Measurements from ENCODE around the gene S100A2.
"Not testable (repeated sequence)": the region's sequence is repeated elsewhere in the genome, so short reads cannot be mapped to it uniquely, and the experiment has no call there.

S100A2 gene

DNA sequence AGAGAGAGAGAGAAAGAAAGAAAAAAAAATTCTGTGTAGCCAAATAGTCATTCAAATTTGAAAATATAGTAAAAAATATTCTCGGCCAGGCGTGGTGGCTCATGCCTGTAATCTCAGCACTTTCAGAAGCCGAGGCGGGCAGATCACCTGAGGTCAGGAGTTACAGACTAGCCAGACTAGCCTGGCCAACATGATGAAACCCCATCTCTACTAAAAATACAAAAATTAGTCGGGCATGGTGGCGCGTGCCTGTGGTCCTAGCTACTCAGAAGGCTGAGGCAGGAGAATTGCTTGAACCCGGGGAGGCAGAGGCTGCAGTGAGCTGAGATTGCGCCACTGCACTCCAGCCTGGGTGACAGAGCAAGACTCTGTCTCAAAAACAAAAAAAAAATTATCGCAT, 22.4 kb upstream of the S100A2 start:
- not testable (repeated sequence) for DNase-seq

DNA sequence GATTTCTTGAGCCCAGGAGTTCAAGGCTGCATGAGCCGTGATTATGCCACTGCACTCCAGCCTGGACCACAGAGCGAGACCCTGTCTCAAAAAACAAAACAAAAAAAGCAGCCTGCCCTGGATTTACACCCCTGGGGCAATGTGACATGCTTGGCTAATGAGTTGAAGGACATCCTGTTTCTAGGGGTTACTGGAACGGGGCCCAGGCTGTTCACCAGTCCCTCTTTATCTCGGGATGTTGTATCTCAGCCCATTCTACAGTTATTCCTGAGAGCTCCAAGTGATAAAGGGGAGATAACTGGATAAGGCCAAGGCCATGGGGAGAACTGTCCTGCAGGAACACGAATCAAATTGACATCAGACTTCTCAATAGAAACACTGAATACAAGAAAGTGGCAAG, 21.7 kb upstream of the S100A2 start:
- DNase-seq = no peak

DNA sequence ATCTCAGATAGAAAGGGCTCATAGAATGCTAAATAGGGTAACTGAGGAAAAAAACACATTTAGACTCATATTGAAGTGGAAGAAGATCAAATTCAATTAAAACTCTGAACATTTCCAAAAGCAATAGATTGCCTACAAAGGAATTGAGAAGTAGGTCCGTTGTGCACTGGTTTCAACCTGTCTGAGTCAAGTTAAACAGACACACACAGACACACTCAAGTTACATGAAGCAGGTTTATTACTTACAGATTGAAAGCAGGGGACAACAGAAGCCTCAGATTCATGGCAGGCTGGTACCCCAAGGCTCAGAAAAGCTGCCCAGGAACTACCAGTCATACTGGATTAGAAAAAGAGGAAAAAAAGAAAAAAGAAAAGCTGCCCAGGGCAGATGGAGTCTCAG, 20.7 kb upstream of the S100A2 start:
- DNase-seq = no peak

DNA sequence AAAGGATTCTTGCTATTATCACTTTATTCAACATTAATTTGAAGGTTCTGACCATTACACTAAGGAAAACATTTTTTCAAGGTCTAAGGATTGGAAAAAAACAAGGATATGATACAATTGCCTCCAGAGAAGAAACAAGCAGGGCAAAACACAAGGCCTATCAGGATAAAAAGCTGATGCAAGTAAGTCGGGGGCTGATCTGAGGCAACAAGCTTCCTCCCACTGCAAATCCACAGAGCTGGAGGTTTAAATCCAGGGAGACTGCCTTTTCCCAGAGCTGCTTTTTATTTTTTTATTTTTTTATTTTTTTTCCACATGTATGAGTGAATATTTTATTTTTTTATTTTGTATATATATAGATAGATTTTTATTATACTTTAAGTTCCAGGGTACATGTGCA, 19.4 kb upstream of the S100A2 start:
- DNase-seq = no peak

DNA sequence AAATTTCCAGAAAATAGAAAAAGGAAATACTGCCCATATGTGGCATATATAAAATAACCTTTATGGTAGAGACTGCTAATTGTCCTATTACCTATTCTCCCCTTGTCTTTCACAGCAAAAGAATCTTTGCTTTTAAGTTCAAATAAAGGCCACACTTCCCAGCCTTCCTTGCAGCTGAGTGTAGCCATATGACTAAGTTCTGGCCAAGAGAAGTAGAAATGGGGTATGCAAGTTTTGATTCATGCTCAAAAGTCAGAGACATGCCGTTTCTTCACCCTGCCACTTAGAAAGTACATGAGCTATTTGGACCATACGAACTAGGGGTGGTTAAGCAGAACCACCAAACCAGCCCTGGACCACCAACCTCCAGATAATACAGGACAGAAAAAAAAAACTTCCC, 18.3 kb upstream of the S100A2 start:
- no peak for DNase-seq

DNA sequence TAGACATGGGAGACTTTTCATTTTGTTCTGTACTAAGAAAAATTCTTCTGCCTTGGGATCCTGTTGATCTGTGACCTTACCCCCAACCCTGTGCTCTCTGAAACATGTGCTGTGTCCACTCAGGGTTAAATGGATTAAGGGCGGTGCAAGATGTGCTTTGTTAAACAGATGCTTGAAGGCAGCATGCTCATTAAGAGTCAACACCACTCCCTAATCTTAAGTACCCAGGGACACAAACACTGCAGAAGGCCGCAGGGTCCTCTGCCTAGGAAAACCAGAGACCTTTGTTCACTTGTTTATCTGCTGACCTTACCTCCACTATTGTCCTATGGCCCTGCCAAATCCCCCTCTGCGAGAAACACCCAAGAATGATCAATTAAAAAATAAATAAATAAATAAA, 17.9 kb upstream of the S100A2 start:
- DNase-seq = not testable (repeated sequence)

DNA sequence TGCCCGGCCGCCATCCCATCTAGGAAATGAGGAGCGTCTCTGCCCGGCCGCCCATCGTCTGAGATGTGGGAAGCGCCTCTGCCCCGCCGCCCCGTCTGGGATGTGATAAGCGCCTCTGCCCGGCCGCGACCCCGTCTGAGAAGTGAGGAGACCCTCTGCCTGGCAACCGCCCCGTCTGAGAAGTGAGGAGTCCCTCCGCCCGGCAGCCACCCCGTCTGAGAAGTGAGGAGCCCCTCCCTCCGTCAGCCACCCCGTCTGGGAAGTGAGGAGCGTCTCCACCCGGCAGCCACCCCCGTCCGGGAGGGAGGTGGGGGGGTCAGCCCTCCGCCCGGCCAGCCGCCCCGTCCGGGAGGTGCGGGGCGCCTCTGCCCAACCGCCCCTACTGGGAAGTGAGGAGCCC, 17.2 kb upstream of the S100A2 start:
- DNase-seq = not testable (repeated sequence)

DNA sequence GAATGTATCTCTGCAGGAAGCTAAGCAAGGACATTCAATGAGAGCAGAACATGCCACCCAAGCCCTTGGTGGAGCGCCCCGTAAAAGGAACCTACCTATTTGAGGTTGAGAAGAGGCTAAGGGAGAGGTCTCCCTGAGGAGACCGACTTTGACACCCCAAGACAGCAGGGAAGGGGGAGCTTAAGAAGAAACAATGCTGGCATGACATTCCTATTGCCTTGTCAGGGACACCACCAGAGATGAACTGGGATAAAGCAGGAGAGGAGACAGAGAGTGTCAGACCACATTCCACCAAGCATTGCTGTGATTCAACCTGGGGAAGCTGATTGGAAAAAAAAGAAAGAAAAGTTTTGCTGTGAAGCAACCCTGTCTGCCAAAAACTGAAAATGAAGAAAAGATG, 13.3 kb upstream of the S100A2 start:
- DNase-seq = no peak

DNA sequence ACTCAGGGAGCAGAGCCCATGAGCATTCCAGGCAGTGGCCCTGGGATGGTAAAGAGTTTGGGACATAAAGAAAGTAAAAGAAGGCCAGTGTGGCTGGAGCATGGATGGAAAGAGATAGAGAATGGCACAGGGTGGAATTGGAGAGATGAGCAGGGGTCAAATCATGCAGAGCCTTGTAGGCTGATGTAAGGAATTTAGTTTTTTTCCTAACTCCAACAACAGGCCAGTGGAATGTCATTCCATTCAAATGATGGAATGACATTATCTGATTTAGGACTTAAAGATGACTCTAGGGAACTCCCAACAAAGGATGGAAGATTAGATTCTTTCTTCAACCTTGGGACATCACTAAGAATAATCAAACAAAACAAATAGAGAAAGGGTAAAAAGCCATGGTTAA, 12.8 kb upstream of the S100A2 start:
- DNase-seq = no peak

DNA sequence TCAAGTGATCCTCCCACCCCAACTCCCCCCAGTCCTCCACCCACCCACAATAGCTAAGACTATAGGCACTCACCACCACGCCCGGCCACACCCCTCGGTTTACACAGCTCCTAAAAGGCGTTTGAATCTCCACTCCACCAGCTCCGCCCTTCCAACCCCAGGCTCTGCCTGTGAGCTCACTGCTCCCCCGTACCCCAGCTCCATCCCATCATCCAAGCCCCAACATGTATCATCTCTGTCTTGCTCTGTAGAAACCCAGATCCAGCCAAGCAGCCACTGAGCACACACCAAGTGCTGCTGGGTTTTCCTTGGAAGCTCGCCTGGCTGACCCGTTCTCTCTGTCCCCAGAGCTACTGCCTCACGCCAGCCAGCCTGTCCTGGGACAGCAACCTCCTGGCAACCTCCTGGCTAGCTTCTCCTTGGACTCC, 12.0 kb upstream of the S100A2 start:
- no peak for DNase-seq

DNA sequence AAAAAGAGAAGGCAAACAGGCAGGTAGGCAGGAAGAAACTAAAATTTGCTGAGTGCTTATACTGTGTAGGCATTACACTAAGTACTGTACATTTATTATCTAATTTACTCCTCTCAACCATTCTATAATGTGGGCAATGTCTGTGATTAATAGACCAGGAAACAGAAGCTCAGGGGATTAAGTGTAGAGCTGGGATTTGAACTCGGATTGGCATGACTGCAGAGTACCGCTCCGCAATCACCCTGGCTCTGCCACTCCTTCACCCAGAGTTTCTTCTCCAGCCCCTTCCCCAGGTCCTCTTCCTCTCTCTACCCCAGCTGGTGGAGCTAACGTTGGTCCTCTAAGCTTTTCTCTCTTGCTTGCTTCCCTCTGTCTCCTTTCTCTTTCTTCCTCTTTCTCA, 11.5 kb upstream of the S100A2 start:
- DNase-seq = no peak

DNA sequence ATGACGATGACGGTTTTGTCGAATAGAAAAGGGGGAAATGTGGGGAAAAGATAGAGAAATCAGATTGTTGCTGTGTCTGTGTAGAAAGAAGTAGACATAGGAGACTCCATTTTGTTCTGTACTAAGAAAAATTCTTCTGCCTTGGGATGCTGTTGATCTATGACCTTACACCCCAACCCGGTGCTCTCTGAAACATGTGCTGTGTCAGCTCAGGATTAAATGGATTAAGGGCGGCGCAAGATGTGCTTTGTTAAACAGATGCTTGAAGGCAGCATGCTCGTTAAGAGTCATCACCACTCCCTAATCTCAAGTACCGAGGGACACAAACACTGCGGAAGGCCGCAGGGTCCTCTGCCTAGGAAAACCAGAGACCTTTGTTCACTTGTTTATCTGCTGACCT, 9.9 kb upstream of the S100A2 start:
- not testable (repeated sequence) for DNase-seq

DNA sequence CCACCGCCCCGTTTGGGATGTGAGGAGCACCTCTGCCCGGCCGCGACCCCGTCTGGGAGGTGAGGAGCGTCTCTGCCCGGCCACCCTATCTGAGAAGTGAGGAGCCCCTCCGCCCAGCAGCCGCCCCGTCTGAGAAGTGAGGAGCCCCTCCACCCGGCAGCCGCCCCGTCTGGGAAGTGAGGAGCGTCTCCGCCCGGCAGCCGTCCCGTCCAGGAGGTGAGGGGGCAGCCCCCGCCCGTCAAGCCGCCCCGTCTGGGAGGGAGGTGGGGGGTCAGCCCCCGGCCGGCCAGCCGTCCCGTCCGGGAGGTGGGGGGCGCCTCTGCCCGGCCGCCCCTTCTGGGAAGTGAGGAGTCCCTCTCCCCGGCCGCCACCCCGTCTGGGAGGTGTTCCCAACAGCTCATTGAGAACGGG, 9.4 kb upstream of the S100A2 start:
- not testable (repeated sequence) for DNase-seq

DNA sequence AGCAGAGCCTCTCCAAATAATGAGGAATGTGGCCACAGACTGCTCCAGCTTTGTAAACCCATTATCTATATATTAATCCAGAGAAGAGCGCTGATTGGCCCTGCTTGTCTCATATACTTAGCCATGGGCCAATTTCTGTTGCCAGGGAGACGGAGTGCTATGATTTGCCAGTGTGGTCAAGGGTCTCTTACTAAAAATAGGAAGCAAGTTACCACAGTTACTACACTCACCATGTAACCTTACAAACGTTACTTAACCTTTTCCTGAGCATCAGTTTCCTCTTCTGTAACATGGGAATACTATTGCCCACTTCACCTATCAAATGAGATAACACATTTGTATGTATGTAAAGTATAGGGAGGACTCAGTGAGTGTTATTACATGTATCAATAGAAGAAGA, 7.7 kb upstream of the S100A2 start:
- DNase-seq = no peak

DNA sequence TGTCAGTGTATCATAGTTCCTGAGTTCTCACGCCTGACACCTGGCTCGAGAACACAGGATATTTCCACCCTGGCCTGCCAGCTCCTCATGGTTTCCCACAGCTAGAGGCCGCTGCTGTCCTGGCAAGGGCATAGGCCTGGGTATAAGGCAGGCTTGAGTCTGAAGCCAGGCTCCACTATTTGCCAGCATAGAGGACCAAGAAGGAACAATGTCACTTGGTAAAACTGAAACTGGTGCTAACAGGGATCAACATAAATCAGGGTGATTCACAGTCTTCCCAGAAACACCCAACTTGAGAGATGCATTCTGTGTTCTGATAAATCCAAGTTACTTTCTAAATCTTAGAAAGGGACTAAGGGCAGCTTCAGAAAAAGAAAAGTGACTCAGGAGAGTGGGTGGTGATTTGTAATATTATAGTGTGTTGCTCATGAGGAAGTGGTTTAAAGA, 6.9 kb upstream of the S100A2 start:
- peak; percentile 32 to 75 for DNase-seq

DNA sequence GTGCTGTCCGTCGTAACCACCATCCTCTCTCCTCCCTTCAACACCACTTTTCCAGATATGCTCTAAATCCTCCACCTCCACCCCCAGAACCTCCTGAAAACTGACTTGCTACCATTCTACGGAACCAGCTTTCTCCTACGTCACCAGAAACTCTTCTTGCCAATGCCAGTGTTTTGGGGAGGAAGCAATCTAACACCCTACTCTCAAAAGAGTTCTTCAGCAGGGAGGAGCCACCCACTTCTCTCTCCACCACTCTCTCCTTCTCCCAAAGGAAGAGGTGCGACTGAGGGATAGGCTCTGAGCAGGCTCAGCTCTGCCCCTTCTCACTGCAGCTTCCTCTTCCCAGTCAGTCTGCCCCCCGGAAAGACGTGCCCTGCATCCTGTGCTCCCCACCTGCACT, 6.1 kb upstream of the S100A2 start:
- no peak for DNase-seq

DNA sequence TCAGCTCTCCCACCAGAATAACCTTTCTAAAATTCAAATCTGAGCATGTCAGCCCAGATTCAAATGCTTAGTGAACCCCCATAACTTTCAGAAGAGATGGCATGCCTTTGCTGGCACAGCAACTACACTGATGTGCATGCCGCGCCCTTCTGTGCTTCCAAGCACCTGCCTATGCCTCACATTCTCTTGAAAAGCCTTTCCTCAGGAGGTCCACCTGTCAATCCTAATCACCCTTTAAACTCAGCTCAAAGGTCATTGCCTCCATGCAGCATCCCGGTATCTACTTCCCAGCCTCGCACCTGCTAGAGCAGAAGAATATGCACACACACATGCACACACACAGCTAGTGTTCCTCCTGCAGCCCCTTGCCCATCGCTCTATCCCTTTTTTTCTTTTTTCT, 5.2 kb upstream of the S100A2 start:
- DNase-seq = no peak

DNA sequence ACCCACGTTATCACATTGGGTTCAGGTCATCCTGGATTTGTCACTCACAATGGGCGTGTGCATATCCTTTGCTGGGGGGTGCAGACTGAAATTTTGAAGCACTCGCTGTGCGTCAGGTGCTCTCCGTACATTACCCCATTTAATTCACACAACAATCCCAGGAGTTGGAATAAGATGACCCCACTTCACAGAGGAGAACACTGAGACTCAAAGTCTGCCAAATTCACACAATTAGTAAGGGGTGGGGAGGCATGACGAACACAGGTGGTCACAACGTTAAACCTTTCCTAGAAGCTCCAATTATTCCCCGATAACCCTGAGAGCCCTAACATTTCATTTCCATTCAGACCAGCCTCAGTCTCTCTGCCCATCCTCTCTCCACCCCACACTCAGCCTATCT, 3.8 kb upstream of the S100A2 start:
- DNase-seq = no peak

DNA sequence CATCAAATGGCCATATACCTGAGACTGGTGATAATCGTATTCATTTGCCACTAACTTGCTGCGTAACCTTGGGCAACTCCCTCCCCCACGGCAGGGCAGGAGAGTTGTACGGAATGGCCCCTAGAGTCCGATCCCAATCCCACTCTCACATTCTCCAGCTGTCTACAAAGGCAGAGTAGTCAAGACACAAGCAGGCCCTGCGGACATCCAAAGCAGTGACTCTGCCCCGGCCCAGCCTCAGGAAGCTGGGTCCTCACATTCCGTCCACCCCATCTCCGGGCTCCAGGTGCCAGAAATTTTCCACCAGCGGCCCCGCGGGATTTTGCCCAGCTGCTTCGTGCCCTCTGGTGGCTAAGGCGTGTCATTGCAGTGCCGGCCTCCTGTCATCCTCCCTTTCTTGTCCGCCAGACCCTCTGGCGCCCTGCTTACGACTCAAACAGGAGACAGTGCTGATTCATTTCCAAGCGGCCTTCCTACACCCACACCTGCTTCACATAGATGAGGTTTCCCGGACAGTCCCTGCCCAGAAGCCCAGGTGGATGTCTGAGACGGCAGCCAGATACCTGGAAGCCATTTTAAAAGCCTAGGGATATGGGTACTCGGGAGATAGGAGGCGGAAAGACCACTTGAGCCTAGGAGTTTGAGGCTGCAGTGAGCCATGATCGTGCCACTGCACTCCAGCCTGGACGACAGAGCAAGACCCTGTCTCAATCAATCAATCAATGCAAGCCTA, 2.9 kb upstream of the S100A2 start:
- DNase-seq = peak; percentile 90 to 93

DNA sequence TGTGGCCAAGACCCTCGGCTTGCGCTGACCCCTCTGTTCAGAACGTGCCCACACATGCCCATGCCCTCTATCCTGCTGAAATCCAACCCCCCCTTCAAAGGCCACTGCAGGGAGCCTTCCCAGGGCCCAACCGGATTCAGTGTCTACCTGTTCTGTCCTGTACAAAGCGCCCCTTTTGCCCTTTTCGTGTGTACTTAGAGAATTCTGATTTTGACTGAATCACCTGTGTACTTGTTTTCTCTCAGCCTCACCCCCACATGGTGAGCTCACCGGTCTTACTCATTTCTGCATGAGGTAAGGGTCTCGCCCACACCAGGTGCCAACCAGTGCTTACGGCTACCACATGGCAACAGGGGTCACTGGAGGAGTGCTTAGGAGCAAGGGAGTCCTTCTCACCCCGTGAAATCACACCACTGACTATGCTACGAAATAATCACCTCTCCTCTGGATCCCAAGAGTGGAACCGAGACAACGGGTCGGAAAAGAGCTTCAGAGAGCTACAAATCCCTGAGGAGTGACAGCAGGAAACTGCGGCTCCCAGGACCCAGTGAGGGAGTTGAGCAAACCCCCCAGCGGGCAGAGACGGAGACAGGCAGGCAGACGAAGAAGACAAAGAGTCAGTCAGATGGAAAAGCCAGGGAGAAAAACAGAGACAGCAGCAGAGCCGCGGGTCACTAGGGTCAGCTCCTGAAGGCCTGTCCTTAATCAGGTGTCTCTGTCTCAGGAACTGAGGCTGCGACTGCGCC, 2.1 kb upstream of the S100A2 start:
- peak in 1 of 2 experiments; percentile 63 for DNase-seq

DNA sequence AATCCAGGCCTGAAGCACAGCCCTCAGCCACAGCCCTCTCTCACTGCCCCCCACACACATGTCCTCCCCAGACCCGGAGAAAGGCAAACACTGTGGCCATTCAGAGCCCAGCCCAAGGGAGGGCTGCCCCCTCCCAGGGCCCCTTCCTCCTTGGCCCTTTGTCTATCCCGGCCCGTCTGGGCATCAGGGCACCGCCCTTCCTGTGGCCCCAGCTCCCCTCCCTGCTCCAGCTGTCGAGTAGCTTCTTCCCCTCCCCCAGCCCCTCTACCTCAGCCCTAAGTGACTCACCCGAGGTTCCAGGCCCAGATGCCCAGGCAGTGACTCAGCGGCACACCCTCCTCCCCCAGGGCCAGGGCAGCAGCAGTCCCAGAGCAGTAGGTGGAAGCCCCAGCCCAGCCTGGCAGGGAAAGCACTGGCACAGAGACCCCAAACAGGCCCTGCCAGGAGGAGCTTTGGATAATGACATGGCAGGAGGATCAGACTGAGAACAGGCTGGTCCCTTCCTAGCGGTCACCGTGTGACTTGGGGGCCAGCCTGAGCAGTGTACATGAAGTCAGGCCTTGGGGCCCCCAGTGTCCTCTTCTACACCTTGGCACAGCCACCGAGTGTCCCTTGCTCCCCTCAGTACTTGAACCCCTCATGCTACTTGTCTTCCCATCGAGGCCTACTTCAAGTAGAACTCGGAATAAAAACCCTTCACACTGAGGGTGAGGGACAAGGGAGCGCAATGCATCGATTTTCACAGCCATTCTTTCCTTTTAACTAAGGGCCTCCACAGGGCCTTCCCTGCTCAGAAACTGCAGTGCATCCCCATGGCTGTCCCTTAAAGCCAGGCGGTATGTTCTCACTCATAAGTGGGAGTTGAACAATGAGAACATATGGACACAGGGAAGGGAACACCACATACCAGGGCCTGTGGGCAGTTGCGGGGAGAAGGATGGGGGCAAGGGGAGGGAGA, 1.0 kb upstream of the S100A2 start:
- peak; percentile 99 for DNase-seq

DNA sequence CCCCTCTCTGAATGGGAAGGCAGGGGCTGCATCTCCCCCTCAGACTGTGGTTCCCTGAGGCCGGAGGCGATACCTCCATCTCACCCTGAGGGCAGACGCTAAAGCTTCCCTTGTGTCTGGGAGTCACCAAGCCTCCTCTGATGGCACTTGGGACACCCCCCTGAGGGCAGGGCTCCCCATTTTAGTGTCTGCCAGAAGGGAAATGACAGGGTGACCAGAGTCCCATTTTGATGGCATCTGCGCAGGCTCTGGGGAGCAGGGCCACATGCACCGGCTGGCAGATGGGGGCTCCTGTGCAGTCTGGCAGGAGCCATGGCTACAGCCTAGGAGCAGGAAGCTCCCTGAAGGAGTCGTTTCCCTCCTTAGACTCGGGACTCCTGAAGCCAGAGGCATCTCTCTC, 1.7 kb downstream of the S100A2 start:
- peak in 1 of 2 experiments; percentile 18 for DNase-seq

DNA sequence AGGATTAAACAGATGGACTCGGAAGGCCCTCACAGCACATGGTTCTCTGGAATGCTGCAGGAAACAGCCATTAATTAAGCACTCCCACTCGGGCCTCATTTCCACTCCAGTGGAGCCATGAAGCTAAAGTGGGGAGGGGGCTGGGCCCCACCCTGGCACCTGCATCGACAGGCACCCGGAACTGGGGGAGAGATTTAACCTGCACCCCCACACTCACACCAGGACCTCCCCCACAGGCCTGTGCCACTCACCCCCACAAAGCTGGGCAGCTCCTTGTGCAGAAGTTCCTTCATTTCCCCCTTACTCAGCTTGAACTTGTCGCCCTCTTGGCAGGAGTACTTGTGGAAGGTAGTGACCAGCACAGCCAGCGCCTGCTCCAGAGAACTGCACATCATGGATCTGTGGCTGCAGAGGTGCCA, 2.2 kb downstream of the S100A2 start:
- peak; percentile 32 to 39 for DNase-seq
